ENCODE measurements around the gene AP1M2.
A peak's percentile ranks its signal among the peaks of the same experiment; 100 is the strongest.

Gene AP1M2

DNA sequence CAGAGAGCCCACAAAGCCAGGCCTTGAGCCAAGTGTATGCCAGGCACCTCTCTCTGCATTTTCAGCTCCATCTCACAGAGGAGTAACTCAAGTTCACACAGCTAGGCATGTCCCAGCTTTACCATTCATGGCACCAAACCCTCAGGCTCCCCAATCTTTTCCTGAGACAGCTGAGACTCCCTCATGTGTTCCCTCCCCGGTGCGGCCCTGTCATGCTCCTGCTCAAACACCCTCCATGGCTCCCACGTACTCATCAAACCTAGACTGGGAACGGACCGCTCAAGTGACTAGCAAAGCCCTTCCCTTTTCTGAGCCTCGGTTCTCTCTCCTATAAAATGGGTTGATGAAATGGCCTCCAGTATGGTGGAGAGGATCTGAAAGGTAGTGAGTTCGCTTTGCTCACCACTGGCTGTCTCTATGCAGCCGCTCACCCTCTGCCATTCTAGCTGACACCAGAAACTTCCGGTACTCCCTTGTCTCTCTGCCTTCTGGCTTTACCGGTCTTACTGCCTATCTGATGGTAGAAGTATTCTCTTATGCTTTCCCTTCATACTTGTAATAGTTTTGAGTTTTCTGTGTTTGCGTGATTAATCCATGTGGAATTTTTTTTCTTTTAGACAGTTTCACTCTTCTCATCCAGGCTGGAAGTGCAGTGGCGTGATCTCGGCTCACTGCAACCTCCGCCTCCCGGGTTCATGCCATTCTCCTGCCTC lies 30.5 kb upstream of the AP1M2 start:
- Mint-ChIP-seq H3K27me3 (ENCODE audit: low read depth) (no peaks in the 10 kb centered on the region), H3K36me3 (ENCODE audit: low read depth) (peaks cover 9% of the 10 kb centered on the region), H3K27ac (peak overlapping the region in 1 of 3 experiments; percentile 20), H3K4me1 (peaks cover 6% of the 10 kb centered on the region), H3K9me3 (no peaks in the 10 kb centered on the region), H3K4me3 (no peak overlapping the region)
- TF ChIP-seq, protein P1, sequence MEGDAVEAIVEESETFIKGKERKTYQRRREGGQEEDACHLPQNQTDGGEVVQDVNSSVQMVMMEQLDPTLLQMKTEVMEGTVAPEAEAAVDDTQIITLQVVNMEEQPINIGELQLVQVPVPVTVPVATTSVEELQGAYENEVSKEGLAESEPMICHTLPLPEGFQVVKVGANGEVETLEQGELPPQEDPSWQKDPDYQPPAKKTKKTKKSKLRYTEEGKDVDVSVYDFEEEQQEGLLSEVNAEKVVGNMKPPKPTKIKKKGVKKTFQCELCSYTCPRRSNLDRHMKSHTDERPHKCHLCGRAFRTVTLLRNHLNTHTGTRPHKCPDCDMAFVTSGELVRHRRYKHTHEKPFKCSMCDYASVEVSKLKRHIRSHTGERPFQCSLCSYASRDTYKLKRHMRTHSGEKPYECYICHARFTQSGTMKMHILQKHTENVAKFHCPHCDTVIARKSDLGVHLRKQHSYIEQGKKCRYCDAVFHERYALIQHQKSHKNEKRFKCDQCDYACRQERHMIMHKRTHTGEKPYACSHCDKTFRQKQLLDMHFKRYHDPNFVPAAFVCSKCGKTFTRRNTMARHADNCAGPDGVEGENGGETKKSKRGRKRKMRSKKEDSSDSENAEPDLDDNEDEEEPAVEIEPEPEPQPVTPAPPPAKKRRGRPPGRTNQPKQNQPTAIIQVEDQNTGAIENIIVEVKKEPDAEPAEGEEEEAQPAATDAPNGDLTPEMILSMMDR (IDR thresholded peaks at IDR 0.05; ENCODE audit: unreplicated experiment in 3 of 3), result no peak

- H3K9me3 Mint-ChIP-seq, result no peaks in the 10 kb centered on the region
- H3K27me3 Mint-ChIP-seq (ENCODE audit: low read depth), result no peaks in the 10 kb centered on the region
- H3K4me1 Mint-ChIP-seq, result peaks cover 6% of the 10 kb centered on the region
- H3K36me3 Mint-ChIP-seq (ENCODE audit: low read depth), result peaks cover 4% of the 10 kb centered on the region
- H3K4me3 Mint-ChIP-seq, result no peak overlapping the region
- TF ChIP-seq, protein P1 (IDR thresholded peaks at IDR 0.05; ENCODE audit: unreplicated experiment in 3 of 3), result no peak
- H3K27ac Mint-ChIP-seq, result no peak overlapping the region
Measured at GRCh38 chr19:10615429-10616023, 28.4 kb upstream of the AP1M2 start.

DNA sequence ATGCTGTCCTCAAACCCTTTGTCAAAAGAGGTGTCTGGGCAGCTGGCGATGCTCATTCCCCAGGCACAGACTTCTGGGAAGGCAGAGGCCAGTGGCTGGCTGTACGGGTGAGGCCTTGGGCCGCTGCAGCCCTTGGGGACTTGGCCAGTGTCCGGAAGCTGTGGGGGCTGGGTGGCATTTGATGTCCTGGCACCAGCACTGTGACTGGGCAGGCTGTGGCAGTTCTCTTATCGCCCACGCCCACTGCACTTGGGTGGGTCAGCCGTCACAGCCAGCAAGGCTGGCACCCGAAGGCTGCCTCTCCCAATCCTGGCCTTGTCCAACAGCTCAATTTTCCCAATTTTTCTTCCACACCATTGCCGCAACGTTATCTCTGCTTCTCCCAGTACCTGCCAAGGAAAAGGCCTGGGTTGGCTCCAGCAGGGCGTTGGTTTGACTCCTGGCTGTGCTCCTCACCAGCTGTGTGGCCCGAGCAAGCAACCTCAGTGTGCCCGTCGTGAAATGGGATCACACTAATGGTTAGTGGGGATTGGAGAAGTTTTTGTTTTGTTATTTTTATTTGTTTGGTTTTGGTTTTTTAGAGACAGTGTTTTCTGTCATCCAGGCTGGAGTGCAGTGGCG lies 25.5 kb upstream of the AP1M2 start:
- no peaks in the 10 kb centered on the region for H3K27me3 Mint-ChIP-seq (ENCODE audit: low read depth)
- no peak overlapping the region for H3K4me3 Mint-ChIP-seq
- H3K9me3 Mint-ChIP-seq, result no peaks in the 10 kb centered on the region
- peaks cover 1% of the 10 kb centered on the region for H3K36me3 Mint-ChIP-seq (ENCODE audit: low read depth)
- no peak overlapping the region for H3K27ac Mint-ChIP-seq
- H3K4me1 Mint-ChIP-seq, result peaks cover 2% of the 10 kb centered on the region
- TF ChIP-seq, protein P1 (IDR thresholded peaks at IDR 0.05; ENCODE audit: unreplicated experiment in 3 of 3), result no peak

GRCh38 chr19:10611907-10612306 lies 24.8 kb upstream of the AP1M2 start:
- no peaks in the 10 kb centered on the region for H3K27me3 Mint-ChIP-seq (ENCODE audit: low read depth)
- H3K9me3 Mint-ChIP-seq, result no peaks in the 10 kb centered on the region
- no peak overlapping the region for H3K27ac Mint-ChIP-seq
- H3K4me1 Mint-ChIP-seq, result no peaks in the 10 kb centered on the region
- TF ChIP-seq, protein P1 (IDR thresholded peaks at IDR 0.05; ENCODE audit: unreplicated experiment in 3 of 3), result no peak
- H3K4me3 Mint-ChIP-seq, result no peak overlapping the region
- no peaks in the 10 kb centered on the region for H3K36me3 Mint-ChIP-seq (ENCODE audit: low read depth)

GRCh38 chr19:10604460-10604980 lies 17.4 kb upstream of the AP1M2 start:
- TF ChIP-seq, protein P1 (IDR thresholded peaks at IDR 0.05; ENCODE audit: unreplicated experiment in 3 of 3), result no peak
- Mint-ChIP-seq H3K9me3 (no peaks in the 10 kb centered on the region), H3K4me1 (peaks cover 13% of the 10 kb centered on the region), H3K27me3 (ENCODE audit: low read depth) (peaks cover 6% of the 10 kb centered on the region), H3K36me3 (ENCODE audit: low read depth) (no peaks in the 10 kb centered on the region), H3K27ac (peak overlapping the region; percentile 55 to 68 (median 63)), H3K4me3 (peak overlapping the region; percentile 84 to 91 (median 89))
